ENCODE results near the gene EXOC3L4.
"Not testable (repeated sequence)": the region's sequence is repeated elsewhere in the genome, so short reads cannot be mapped to it uniquely, and the experiment has no call there.

The EXOC3L4 gene

GRCh38 chr14:103113774-103114173 lies 19.2 kb downstream of the EXOC3L4 start:
- TF ChIP-seq ISL1 (CRISPR knock-in tag; IDR thresholded peaks at IDR 0.05): no peak
- no peak for TF ChIP-seq CREB5 (CRISPR knock-in tag; IDR thresholded peaks at IDR 0.05; ENCODE audit: low read depth)
- no peak for TF ChIP-seq PATZ1 (CRISPR knock-in tag; IDR thresholded peaks at IDR 0.05; ENCODE audit: borderline replicate concordance)
- no peak for TF ChIP-seq ZFP3 (CRISPR knock-in tag; IDR thresholded peaks at IDR 0.05)
- TF ChIP-seq ESRRG (CRISPR knock-in tag; IDR thresholded peaks at IDR 0.05): no peak
- no peak for ATAC-seq

GRCh38 chr14:103115086-103115679 lies 20.7 kb downstream of the EXOC3L4 start:
- not testable (repeated sequence) for ATAC-seq

GRCh38 chr14:103115845-103116572 lies 21.5 kb downstream of the EXOC3L4 start:
- ATAC-seq: no peak
- TF ChIP-seq CREB5 (CRISPR knock-in tag; IDR thresholded peaks at IDR 0.05; ENCODE audit: low read depth) (no peak), TCF4 (CRISPR knock-in tag; IDR thresholded peaks at IDR 0.05; ENCODE audit: borderline replicate concordance) (no peak), BACH2 (CRISPR knock-in tag; IDR thresholded peaks at IDR 0.05; ENCODE audit: borderline replicate concordance) (no peak), GLIS3 (CRISPR knock-in tag; IDR thresholded peaks at IDR 0.05) (no peak), TOX (CRISPR knock-in tag; IDR thresholded peaks at IDR 0.05; ENCODE audit: borderline replicate concordance) (no peak), ZFP30 (CRISPR knock-in tag; IDR thresholded peaks at IDR 0.05) (no peak), POU6F1 (CRISPR knock-in tag; IDR thresholded peaks at IDR 0.05; ENCODE audit: borderline replicate concordance, low read depth) (no peak), ZNF8 (CRISPR knock-in tag; IDR thresholded peaks at IDR 0.05) (no peak), CSDC2 (CRISPR knock-in tag; IDR thresholded peaks at IDR 0.05) (no peak), RARB (CRISPR knock-in tag; IDR thresholded peaks at IDR 0.05) (no peak), ISL1 (CRISPR knock-in tag; IDR thresholded peaks at IDR 0.05) (no peak), CSRNP3 (CRISPR knock-in tag; IDR thresholded peaks at IDR 0.05) (no peak), ZFP3 (CRISPR knock-in tag; IDR thresholded peaks at IDR 0.05) (no peak), ZNF565 (CRISPR knock-in tag; conservative IDR thresholded peaks at IDR 0.05; ENCODE audit: low read depth) (no peak), ESRRG (CRISPR knock-in tag; IDR thresholded peaks at IDR 0.05) (no peak), PPARA (CRISPR knock-in tag; IDR thresholded peaks at IDR 0.05; ENCODE audit: borderline replicate concordance) (no peak), ARNTL (CRISPR knock-in tag; IDR thresholded peaks at IDR 0.05; ENCODE audit: borderline replicate concordance, low read depth) (no peak), OSR1 (CRISPR knock-in tag; IDR thresholded peaks at IDR 0.05) (no peak), SNAI2 (CRISPR knock-in tag; IDR thresholded peaks at IDR 0.05) (no peak), PATZ1 (CRISPR knock-in tag; IDR thresholded peaks at IDR 0.05; ENCODE audit: borderline replicate concordance) (no peak)
